ENCODE results near the gene CHERP.

CHERP gene

GRCh38 chr19:16542910-16543472 is 754 bp upstream of the CHERP start:
- DNase-seq, result no peak

- no peak for DNase-seq
These were observed 652 bp downstream of the CHERP start for GRCh38 chr19:16541526-16542044.

GRCh38 chr19:16540948-16541347 is 1.3 kb downstream of the CHERP start:
- no peak for DNase-seq

- DNase-seq, result no peak
These were observed 5.1 kb downstream of the CHERP start for GRCh38 chr19:16537111-16537510.

GRCh38 chr19:16536130-16536529 is 6.1 kb downstream of the CHERP start:
- DNase-seq, result no peak

GRCh38 chr19:16535381-16535780 is 6.9 kb downstream of the CHERP start:
- DNase-seq, result no peak

GRCh38 chr19:16532440-16533234 is 9.6 kb downstream of the CHERP start:
- DNase-seq, result no peak

- no peak for DNase-seq
These were observed 10.9 kb downstream of the CHERP start for GRCh38 chr19:16531380-16531669.

GRCh38 chr19:16530540-16531379 is 11.5 kb downstream of the CHERP start:
- DNase-seq, result no peak

GRCh38 chr19:16529466-16530144 is 12.6 kb downstream of the CHERP start:
- DNase-seq, result no peak

- no peak for DNase-seq
These were observed 14.2 kb downstream of the CHERP start for GRCh38 chr19:16527971-16528521.

- no peak for DNase-seq
These were observed 14.8 kb downstream of the CHERP start for GRCh38 chr19:16527334-16527935.

GRCh38 chr19:16525751-16526481 is 16.3 kb downstream of the CHERP start:
- DNase-seq, result no peak

GRCh38 chr19:16524991-16525734 is 17.1 kb downstream of the CHERP start:
- DNase-seq, result no peak

- DNase-seq, result no peak
These were observed 19.5 kb downstream of the CHERP start for GRCh38 chr19:16522559-16523377.

GRCh38 chr19:16521715-16522289 is 20.4 kb downstream of the CHERP start:
- no peak for DNase-seq

GRCh38 chr19:16520986-16521624 is 21.1 kb downstream of the CHERP start:
- DNase-seq, result no peak

GRCh38 chr19:16520074-16520973 is 21.9 kb downstream of the CHERP start:
- no peak for DNase-seq

Measured in fibroblast of skin of scalp (primary cell).